BLaER1 (cell line): ENCODE measurements around the gene KANTR.

Source experiments
- H3K27ac ChIP-seq: shearing (Covaris generic); formaldehyde crosslinking; 2 replicates; pipeline ENCODE4 v1.8.1; 2022
- H3K27me3 ChIP-seq: shearing (Covaris generic); formaldehyde crosslinking; 2 replicates; pipeline ENCODE4 v1.8.1; 2022
- H3K36me3 ChIP-seq: shearing (Covaris generic); formaldehyde crosslinking; 2 replicates; pipeline ENCODE4 v1.8.1; 2022
- H3K4me1 ChIP-seq: shearing (Covaris generic); formaldehyde crosslinking; 2 replicates; pipeline ENCODE4 v1.8.1; 2022
- H3K4me2 ChIP-seq: shearing (Covaris generic); formaldehyde crosslinking; 2 replicates; pipeline ENCODE4 v1.8.1; 2022
- H3K4me3 ChIP-seq: shearing (Covaris generic); formaldehyde crosslinking; 2 replicates; pipeline ENCODE4 v1.8.1; 2022
- H3K9ac ChIP-seq: shearing (Covaris generic); formaldehyde crosslinking; 2 replicates; pipeline ENCODE4 v1.8.1; 2022
- H3K9me3 ChIP-seq: shearing (Covaris generic); formaldehyde crosslinking; 2 replicates; pipeline ENCODE4 v1.8.1; 2022
- H4K20me1 ChIP-seq: shearing (Covaris generic); formaldehyde crosslinking; 2 replicates; pipeline ENCODE4 v1.8.1; 2022
- Cebpa-rat ChIP-seq: shearing (Covaris generic); IDR thresholded peaks from 2 replicates; pipeline ENCODE4 v1.8.1; 2022

The KANTR gene

GRCh38 chrX:53093748-53094581 is at the start of gene KANTR:
Gene KANTR (plus strand): TSS chrX:53094142. CDS start chrX:53124273, 30,131 bp downstream.
- peaks cover 4% of the 10 kb centered on the region for H3K36me3 ChIP-seq
- H3K9ac ChIP-seq: peak within 1 kb of the TSS; percentile 75
- peaks cover 39% of the 10 kb centered on the region for H3K27me3 ChIP-seq
- no peaks in the 10 kb centered on the region for H3K9me3 ChIP-seq
- H3K4me1 ChIP-seq: peaks cover 8% of the 10 kb centered on the region
- peak within 1 kb of the TSS; percentile 54; the same call in 1 of the 2 replicates for H3K27ac ChIP-seq
- TF ChIP-seq Cebpa-rat: no peak
- peaks cover 6% of the 10 kb centered on the region; the same call in 1 of the 2 replicates for H4K20me1 ChIP-seq
- peak within 1 kb of the TSS; percentile 74 for H3K4me3 ChIP-seq
- peak within 1 kb of the TSS; percentile 71 for H3K4me2 ChIP-seq

- Histone ChIP-seq H3K27me3 (peaks cover 63% of the 10 kb centered on the region), H3K27ac (no peak overlapping the region), H3K4me3 (no peak overlapping the region), H3K4me2 (no peak overlapping the region), H3K4me1 (peaks cover 19% of the 10 kb centered on the region), H4K20me1 (peaks cover 8% of the 10 kb centered on the region; the same call in 1 of the 2 replicates), H3K9ac (no peak overlapping the region), H3K36me3 (no peaks in the 10 kb centered on the region), H3K9me3 (no peaks in the 10 kb centered on the region)
- TF ChIP-seq Cebpa-rat: no peak
Observed at GRCh38 chrX:53044995-53045394, 48.9 kb upstream of the KANTR start.

- H3K9ac ChIP-seq: no peak overlapping the region
- H3K27ac ChIP-seq: no peak overlapping the region
- no peak for TF ChIP-seq Cebpa-rat
- H3K9me3 ChIP-seq: no peaks in the 10 kb centered on the region
- H3K4me3 ChIP-seq: no peak overlapping the region
- H3K4me2 ChIP-seq: peak overlapping the region; percentile 74; the same call in 1 of the 2 replicates
- peaks cover 44% of the 10 kb centered on the region for H3K27me3 ChIP-seq
- peaks cover 33% of the 10 kb centered on the region for H3K4me1 ChIP-seq
- H4K20me1 ChIP-seq: peaks cover 25% of the 10 kb centered on the region
- H3K36me3 ChIP-seq: no peaks in the 10 kb centered on the region
Observed at GRCh38 chrX:53047228-53047627, 46.7 kb upstream of the KANTR start.

- peaks cover 33% of the 10 kb centered on the region for H3K4me1 ChIP-seq
- TF ChIP-seq Cebpa-rat: no peak
- H3K27me3 ChIP-seq: peaks cover 36% of the 10 kb centered on the region
- H3K4me3 ChIP-seq: peak within 1 kb of the TSS; percentile 68
- H3K4me2 ChIP-seq: peak within 1 kb of the TSS; percentile 74
- no peaks in the 10 kb centered on the region for H3K36me3 ChIP-seq
- H4K20me1 ChIP-seq: peaks cover 25% of the 10 kb centered on the region
- H3K9me3 ChIP-seq: no peaks in the 10 kb centered on the region
- peak within 1 kb of the TSS; percentile 85 for H3K27ac ChIP-seq
- peak within 1 kb of the TSS; percentile 83 for H3K9ac ChIP-seq
Observed at GRCh38 chrX:53048169-53049126, 45.5 kb upstream of the KANTR start, which contains the start of gene GPR173. Gene GPR173 (plus strand): TSS chrX:53048789. CDS start chrX:53076622, 27,833 bp downstream.

- peak overlapping the region; percentile 68 for H3K4me3 ChIP-seq
- peaks cover 33% of the 10 kb centered on the region for H3K4me1 ChIP-seq
- no peaks in the 10 kb centered on the region for H3K36me3 ChIP-seq
- H3K9ac ChIP-seq: no peak overlapping the region
- H3K4me2 ChIP-seq: peak overlapping the region; percentile 71
- peaks cover 25% of the 10 kb centered on the region for H4K20me1 ChIP-seq
- H3K9me3 ChIP-seq: no peaks in the 10 kb centered on the region
- TF ChIP-seq Cebpa-rat: no peak
- H3K27ac ChIP-seq: no peak overlapping the region
- peaks cover 29% of the 10 kb centered on the region for H3K27me3 ChIP-seq
Observed at GRCh38 chrX:53049127-53049517, 44.8 kb upstream of the KANTR start.

- Histone ChIP-seq H3K9me3 (no peaks in the 10 kb centered on the region), H3K27me3 (peaks cover 15% of the 10 kb centered on the region)
Observed at GRCh38 chrX:53050841-53051240, 43.1 kb upstream of the KANTR start.

GRCh38 chrX:53055244-53055849 is 38.6 kb upstream of the KANTR start:
- no peak overlapping the region for H3K4me2 ChIP-seq
- H3K4me1 ChIP-seq: peaks cover 17% of the 10 kb centered on the region; the same call in 1 of the 2 replicates
- no peaks in the 10 kb centered on the region for H3K36me3 ChIP-seq
- H4K20me1 ChIP-seq: peaks cover 14% of the 10 kb centered on the region
- H3K27ac ChIP-seq: no peak overlapping the region
- H3K9ac ChIP-seq: no peak overlapping the region
- TF ChIP-seq Cebpa-rat: no peak
- no peak overlapping the region for H3K4me3 ChIP-seq
- no peaks in the 10 kb centered on the region for H3K27me3 ChIP-seq
- H3K9me3 ChIP-seq: no peaks in the 10 kb centered on the region

More at GRCh38 chrX:53050841-53051240, 43.1 kb upstream of the KANTR start:
- H3K9ac ChIP-seq: no peak overlapping the region
- no peak overlapping the region for H3K4me3 ChIP-seq
- no peaks in the 10 kb centered on the region for H3K36me3 ChIP-seq
- H3K4me1 ChIP-seq: peaks cover 33% of the 10 kb centered on the region
- no peak for TF ChIP-seq Cebpa-rat
- H4K20me1 ChIP-seq: peaks cover 25% of the 10 kb centered on the region
- peak overlapping the region; percentile 71 for H3K4me2 ChIP-seq
- H3K27ac ChIP-seq: no peak overlapping the region

- Histone ChIP-seq H3K27me3 (no peaks in the 10 kb centered on the region), H3K27ac (no peak overlapping the region)
Observed at GRCh38 chrX:53056292-53056691, 37.6 kb upstream of the KANTR start.

GRCh38 chrX:53065104-53065503 is 28.8 kb upstream of the KANTR start:
- Histone ChIP-seq H3K36me3 (no peaks in the 10 kb centered on the region), H3K4me1 (no peaks in the 10 kb centered on the region), H3K27me3 (peaks cover 33% of the 10 kb centered on the region), H3K4me2 (no peak overlapping the region), H4K20me1 (no peaks in the 10 kb centered on the region; the same call in 1 of the 2 replicates), H3K27ac (no peak overlapping the region), H3K4me3 (no peak overlapping the region), H3K9ac (no peak overlapping the region), H3K9me3 (no peaks in the 10 kb centered on the region)
- no peak for TF ChIP-seq Cebpa-rat

More at GRCh38 chrX:53056292-53056691, 37.6 kb upstream of the KANTR start:
- Histone ChIP-seq H3K4me3 (no peak overlapping the region), H3K36me3 (no peaks in the 10 kb centered on the region), H4K20me1 (peaks cover 4% of the 10 kb centered on the region; the same call in 1 of the 2 replicates), H3K9me3 (no peaks in the 10 kb centered on the region), H3K4me1 (peaks cover 8% of the 10 kb centered on the region; the same call in 1 of the 2 replicates), H3K9ac (no peak overlapping the region), H3K4me2 (no peak overlapping the region)
- no peak for TF ChIP-seq Cebpa-rat
